ENCODE data around the gene CAVIN3. TPM values are rescaled to one million over a fixed set of nuclear protein-coding genes. Genes with fewer than 3 reads are reported as not detected.

Gene CAVIN3
- total and polyA plus RNA-seq, 9 of the 15 experiments (the other 6 are each of a cell fraction or from before 2014, with no cell fraction given): 0.13 TPM; not detected in 8

DNA sequence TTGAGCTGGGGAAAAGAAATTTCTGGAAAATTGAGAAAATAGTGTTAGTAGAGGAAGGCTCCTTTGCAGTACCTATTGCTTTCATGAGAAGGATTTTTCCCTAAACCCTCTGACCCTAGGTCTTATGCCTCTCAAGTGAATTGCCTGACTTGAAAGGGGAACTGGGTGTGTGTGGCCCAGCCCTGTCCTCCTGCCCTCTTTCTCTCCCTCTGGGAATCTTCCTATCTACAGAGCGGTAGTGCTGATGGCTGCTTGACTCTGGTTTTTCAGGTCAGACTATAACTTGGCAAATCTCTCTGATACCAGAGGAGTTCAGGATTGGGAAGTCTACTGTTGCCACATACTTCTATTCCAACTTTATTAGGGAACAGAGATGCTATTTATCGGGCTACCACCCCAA lies 19.2 kb downstream of the CAVIN3 start:
- TF ChIP-seq, protein P1, sequence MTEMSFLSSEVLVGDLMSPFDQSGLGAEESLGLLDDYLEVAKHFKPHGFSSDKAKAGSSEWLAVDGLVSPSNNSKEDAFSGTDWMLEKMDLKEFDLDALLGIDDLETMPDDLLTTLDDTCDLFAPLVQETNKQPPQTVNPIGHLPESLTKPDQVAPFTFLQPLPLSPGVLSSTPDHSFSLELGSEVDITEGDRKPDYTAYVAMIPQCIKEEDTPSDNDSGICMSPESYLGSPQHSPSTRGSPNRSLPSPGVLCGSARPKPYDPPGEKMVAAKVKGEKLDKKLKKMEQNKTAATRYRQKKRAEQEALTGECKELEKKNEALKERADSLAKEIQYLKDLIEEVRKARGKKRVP (CRISPR knock-in tag; IDR thresholded peaks at IDR 0.05): no peak
- TF ChIP-seq ARHGAP35 (IDR thresholded peaks at IDR 0.05; ENCODE audit: partially characterized antibody) (no peak), ZBTB7A (IDR thresholded peaks at IDR 0.05; ENCODE audit: borderline replicate concordance, control insufficient read depth, low read depth, low read length) (no peak)
- Histone ChIP-seq H3K4me3 (no peak overlapping the region), H3K79me2 (ENCODE audit: control insufficient read depth, insufficient read depth, low read length) (no peaks in the 10 kb centered on the region), H3K27ac (ENCODE audit: extremely low read depth, low read depth, low read length) (no peak overlapping the region), H3K9ac (ENCODE audit: insufficient read depth in 1 of 2, low read depth in 2 of 2, low read length in 2 of 2) (no peak overlapping the region), H3K4me1 (replicated peaks in 1 of 2; ENCODE audit: control insufficient read depth in 2 of 2, insufficient read depth in 2 of 2, low read length in 2 of 2) (no peaks in the 10 kb centered on the region), H3K9me3 (replicated peaks; ENCODE audit: control insufficient read depth, insufficient read depth, low read depth, low read length) (no peaks in the 10 kb centered on the region), H3K27me3 (ENCODE audit: control insufficient read depth in 2 of 2, insufficient read depth in 2 of 2, low read length in 2 of 2) (peaks cover 18 to 27% of the 10 kb centered on the region in 2 experiments), H3K9me1 (ENCODE audit: control insufficient read depth, insufficient read depth, low read length) (no peaks in the 10 kb centered on the region), H3K36me3 (ENCODE audit: control insufficient read depth, insufficient read depth, low read length) (no peaks in the 10 kb centered on the region), H2AFZ (ENCODE audit: low read depth, low read length) (no peak overlapping the region), H4K20me1 (replicated peaks; ENCODE audit: control insufficient read depth, insufficient read depth, low read length) (no peaks in the 10 kb centered on the region), H3K4me2 (ENCODE audit: insufficient read depth, low read length) (no peak overlapping the region)
- 8% methylated on average over 1 of the region's 2 CpGs for WGBS (ENCODE audit: insufficient coverage, low coverage, missing lambda C conversion rate)
- in situ Hi-C loops (cut with MboI): no loop called here
- ChIA-PET CTCF (ENCODE audit: low intra/inter-chr PET ratio) (no interaction called here), POLR2A (no interaction called here)
- BruUV-seq (replicated peaks): no TSS peak
- ATAC-seq (no peak), DNase-seq (ENCODE audit: extremely low read depth in 1 of 4, low spot score in 3 of 4) (no peak), FAIRE-seq (no peak)
- intact Hi-C loops (cut with micrococcal nuclease): no loop called here

DNA sequence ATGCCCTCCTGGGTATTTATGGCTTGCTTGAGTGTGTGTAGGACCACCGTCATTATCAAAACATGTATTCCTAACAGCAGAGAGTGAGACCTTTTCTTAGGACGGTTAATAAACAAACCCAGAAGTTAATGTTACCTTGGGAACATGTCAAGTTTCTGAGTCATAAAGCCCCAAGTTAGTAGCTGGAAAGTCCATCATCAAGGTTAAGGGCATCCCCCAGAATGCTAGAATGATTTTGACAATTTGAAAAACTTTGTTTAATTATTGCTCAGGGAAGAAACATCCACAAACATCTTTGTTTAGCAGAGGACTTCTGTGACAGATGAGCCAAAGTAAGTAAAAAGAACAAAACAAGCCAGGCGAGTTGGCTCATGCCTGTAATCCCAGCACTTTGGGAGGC lies 20.0 kb downstream of the CAVIN3 start:
- Histone ChIP-seq H3K9ac (ENCODE audit: insufficient read depth in 1 of 2, low read depth in 2 of 2, low read length in 2 of 2) (no peak overlapping the region), H3K4me3 (no peak overlapping the region), H3K4me2 (ENCODE audit: insufficient read depth, low read length) (no peak overlapping the region), H4K20me1 (replicated peaks; ENCODE audit: control insufficient read depth, insufficient read depth, low read length) (no peaks in the 10 kb centered on the region), H3K27ac (ENCODE audit: extremely low read depth, low read depth, low read length) (no peak overlapping the region), H3K9me3 (replicated peaks; ENCODE audit: control insufficient read depth, insufficient read depth, low read depth, low read length) (no peaks in the 10 kb centered on the region), H2AFZ (ENCODE audit: low read depth, low read length) (no peak overlapping the region), H3K4me1 (replicated peaks in 1 of 2; ENCODE audit: control insufficient read depth in 2 of 2, insufficient read depth in 2 of 2, low read length in 2 of 2) (no peaks in the 10 kb centered on the region), H3K36me3 (ENCODE audit: control insufficient read depth, insufficient read depth, low read length) (no peaks in the 10 kb centered on the region), H3K79me2 (ENCODE audit: control insufficient read depth, insufficient read depth, low read length) (no peaks in the 10 kb centered on the region), H3K27me3 (ENCODE audit: control insufficient read depth in 2 of 2, insufficient read depth in 2 of 2, low read length in 2 of 2) (peaks cover 20 to 27% of the 10 kb centered on the region in 2 experiments), H3K9me1 (ENCODE audit: control insufficient read depth, insufficient read depth, low read length) (no peaks in the 10 kb centered on the region)
- no TSS peak for BruUV-seq (replicated peaks)
- ChIA-PET CTCF (ENCODE audit: low intra/inter-chr PET ratio) (no interaction called here), POLR2A (interaction anchor here (0.6 kb wide), 1 partner anchor 166 kb away, joined by 3 read pairs; no protein-coding TSS in a partner anchor)
- WGBS (ENCODE audit: insufficient coverage, low coverage, missing lambda C conversion rate): 0% methylated on average over 3 of the region's 3 CpGs
- intact Hi-C loops (cut with micrococcal nuclease): no loop called here
- ATAC-seq: no peak
- FAIRE-seq: no peak
- in situ Hi-C loops (cut with MboI): no loop called here
- no peak for DNase-seq (ENCODE audit: extremely low read depth in 1 of 4, low spot score in 3 of 4)
- TF ChIP-seq MCM2 (IDR thresholded peaks at IDR 0.05; ENCODE audit: low read depth): no peak
- TF ChIP-seq, protein P2, sequence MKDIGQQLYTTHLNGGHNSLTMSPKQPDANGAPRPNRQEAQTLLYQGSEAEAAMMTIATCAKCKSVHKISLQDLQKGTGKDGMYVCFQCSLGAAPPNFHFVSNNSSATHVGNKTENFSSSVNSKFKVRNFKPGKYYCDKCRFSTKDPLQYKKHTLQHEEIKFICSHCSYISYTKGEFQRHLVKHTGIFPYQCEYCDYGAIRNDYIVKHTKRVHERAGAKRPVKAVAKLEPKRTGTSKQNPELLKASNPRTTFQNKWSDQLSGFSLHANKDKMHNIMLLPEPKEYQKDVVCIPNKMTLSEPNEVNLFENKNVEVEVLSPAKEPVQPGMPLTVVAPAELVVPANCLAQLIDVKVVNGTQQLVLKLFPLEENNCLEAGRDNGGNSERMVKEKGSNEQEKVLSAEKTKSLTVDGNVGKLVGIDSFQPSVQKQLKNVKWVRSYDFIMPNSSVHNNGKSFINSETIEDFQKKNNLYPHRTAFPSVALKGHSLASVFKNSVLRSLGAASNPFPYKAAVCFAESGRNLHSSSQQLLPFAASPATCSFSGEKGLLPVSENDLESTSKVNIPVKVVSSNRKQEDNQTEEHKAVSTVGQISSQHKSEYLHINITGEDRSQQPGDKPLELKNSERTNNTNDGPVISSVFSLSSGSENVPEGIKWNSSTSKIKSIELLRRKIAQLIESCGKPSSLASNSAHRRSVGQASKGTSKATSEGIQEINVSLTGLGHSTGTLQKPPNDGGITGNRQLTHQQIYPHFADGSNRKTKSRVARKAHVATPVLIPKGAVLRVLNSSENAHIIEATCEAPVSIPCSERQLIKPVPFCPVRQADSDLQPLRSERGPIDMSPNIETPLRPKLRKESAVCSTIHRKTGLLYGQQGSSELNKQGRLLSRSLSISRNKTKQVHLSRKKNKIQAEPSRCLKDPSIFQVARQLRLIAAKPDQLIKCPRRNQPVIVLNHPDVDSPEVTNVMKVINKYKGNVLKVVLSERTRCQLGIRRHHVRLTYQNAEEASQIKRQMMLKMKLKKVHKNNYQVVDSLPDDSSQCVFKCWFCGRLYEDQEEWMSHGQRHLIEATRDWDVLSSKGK (CRISPR knock-in tag; IDR thresholded peaks at IDR 0.05): no peak
- TF ChIP-seq, protein P3, sequence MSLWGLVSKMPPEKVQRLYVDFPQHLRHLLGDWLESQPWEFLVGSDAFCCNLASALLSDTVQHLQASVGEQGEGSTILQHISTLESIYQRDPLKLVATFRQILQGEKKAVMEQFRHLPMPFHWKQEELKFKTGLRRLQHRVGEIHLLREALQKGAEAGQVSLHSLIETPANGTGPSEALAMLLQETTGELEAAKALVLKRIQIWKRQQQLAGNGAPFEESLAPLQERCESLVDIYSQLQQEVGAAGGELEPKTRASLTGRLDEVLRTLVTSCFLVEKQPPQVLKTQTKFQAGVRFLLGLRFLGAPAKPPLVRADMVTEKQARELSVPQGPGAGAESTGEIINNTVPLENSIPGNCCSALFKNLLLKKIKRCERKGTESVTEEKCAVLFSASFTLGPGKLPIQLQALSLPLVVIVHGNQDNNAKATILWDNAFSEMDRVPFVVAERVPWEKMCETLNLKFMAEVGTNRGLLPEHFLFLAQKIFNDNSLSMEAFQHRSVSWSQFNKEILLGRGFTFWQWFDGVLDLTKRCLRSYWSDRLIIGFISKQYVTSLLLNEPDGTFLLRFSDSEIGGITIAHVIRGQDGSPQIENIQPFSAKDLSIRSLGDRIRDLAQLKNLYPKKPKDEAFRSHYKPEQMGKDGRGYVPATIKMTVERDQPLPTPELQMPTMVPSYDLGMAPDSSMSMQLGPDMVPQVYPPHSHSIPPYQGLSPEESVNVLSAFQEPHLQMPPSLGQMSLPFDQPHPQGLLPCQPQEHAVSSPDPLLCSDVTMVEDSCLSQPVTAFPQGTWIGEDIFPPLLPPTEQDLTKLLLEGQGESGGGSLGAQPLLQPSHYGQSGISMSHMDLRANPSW (CRISPR knock-in tag; IDR thresholded peaks at IDR 0.05): no peak
- TF ChIP-seq JUND (IDR thresholded peaks at IDR 0.05; ENCODE audit: borderline replicate concordance, low read depth, low read length): no peak
- no peak for TF ChIP-seq JUND (tag; IDR thresholded peaks at IDR 0.05; ENCODE audit: borderline replicate concordance, low read depth, low read length)

All from K562 (cell line).